Left lung (tissue), 10 donors: Measurements from ENCODE around the gene TIAL1. TPM values are rescaled to one million over a fixed set of nuclear protein-coding genes. Genes with fewer than 3 reads are reported as not detected.

ENCODE experiments used
- ATAC-seq: fragments of 200-7000 bp; cut with Tn5 transposase; one replicate; pipeline ENCODE4 v1.9.1; 2020; ENCODE audit warnings: moderate library complexity
- DNase-seq, 4 donors: peaks; one replicate each; pipeline ENCODE4 v3.0.0-alpha.2; 2013 to 2020
- H3K27ac ChIP-seq, 2 donors: fragments of 200-600 bp; sonication (generic) in 1 of 2; one replicate each; pipeline versions ENCODE4 v1.5.0 to v1.8.0; 2020 to 2021
- H3K27me3 ChIP-seq, 2 donors: fragments of 200-600 bp; sonication (generic) in 1 of 2; one replicate each; pipeline versions ENCODE4 v1.5.0 to v1.8.0; 2020 to 2021
- H3K36me3 ChIP-seq, 2 donors: fragments of 200-600 bp; sonication (generic) in 1 of 2; one replicate each; pipeline versions ENCODE4 v1.5.0 to v1.8.0; 2020 to 2021
- H3K4me1 ChIP-seq, 2 donors: fragments of 200-600 bp; one replicate each; pipeline ENCODE4 v1.8.0; 2021
- H3K4me3 ChIP-seq, 2 donors: fragments of 200-600 bp; sonication (generic) in 1 of 2; one replicate each; pipeline versions ENCODE4 v1.5.0 to v1.8.0; 2020 to 2021; ENCODE audit warnings: mild to moderate bottlenecking in 1 of 2
- H3K9me3 ChIP-seq, 2 donors: fragments of 200-600 bp; sonication (generic) in 1 of 2; one replicate each; pipeline versions ENCODE4 v1.5.0 to v1.8.0; 2020 to 2021
- CTCF ChIP-seq, 2 donors: fragments of 200-600 bp; sonication (generic) in 1 of 2; IDR thresholded peaks; one replicate each; pipeline versions ENCODE4 v1.5.0 to v1.8.0; 2021; ENCODE audit warnings: antibody characterized with exemption in 2 of 2
- intact Hi-C, 2 donors: fragments of 100-400 bp; cut with DNase I; formaldehyde crosslinking; loops; one replicate each; pipeline versions ENCODE4 v1.11.2 to v1.14.2; 2022
- polyA plus RNA-seq, 6 donors: library from polyadenylated mRNA; unstranded; fragments of 120-200 nt; gene quantifications; one replicate each; pipeline ENCODE4 v1.2.1, GENCODE V29; 2013; ENCODE audit not compliant: insufficient read length in 6 of 6
- total RNA-seq, 2 donors: library from RNA; stranded (reverse); fragmentation: NEBNext Ultra II Directional; extraction: Animal tissue kit (Norgen Biotek cat#: 25700); gene quantifications; one replicate each; pipeline ENCODE4 v1.2.1, GENCODE V29; 2021
- donor health status: DM: no; HTN: yes; CAD: no.
- donor health status: DM: no; HTN: no; CAD: no.

Gene TIAL1
- total and polyA plus RNA-seq, 8 donors: 101 to 214 (median 198) TPM

- no peaks in the 10 kb centered on the region for H3K36me3 ChIP-seq
- ATAC-seq (no peak), DNase-seq (no peak)
- no peak overlapping the region for H3K4me3 ChIP-seq
- no peak overlapping the region for H3K27ac ChIP-seq
- peaks cover 7 to 47% of the 10 kb centered on the region in 2 donors for H3K27me3 ChIP-seq
- H3K9me3 ChIP-seq: no peaks in the 10 kb centered on the region
- intact Hi-C loops: no loop called here
- peaks cover 0 to 36% of the 10 kb centered on the region in 2 donors for H3K4me1 ChIP-seq
- TF ChIP-seq CTCF (IDR thresholded peaks at IDR 0.05): no peak
These were observed 56.7 kb downstream of the TIAL1 start for GRCh38 chr10:119540038-119540437.

GRCh38 chr10:119539359-119539825 lies 57.4 kb downstream of the TIAL1 start:
- DNase-seq (no peak), ATAC-seq (no peak)
- Histone ChIP-seq H3K27me3 (peaks cover 7 to 41% of the 10 kb centered on the region in 2 donors), H3K9me3 (no peaks in the 10 kb centered on the region), H3K4me1 (peaks cover 0 to 36% of the 10 kb centered on the region in 2 donors), H3K27ac (no peak overlapping the region), H3K4me3 (no peak overlapping the region), H3K36me3 (no peaks in the 10 kb centered on the region)
- no peak for TF ChIP-seq CTCF (IDR thresholded peaks at IDR 0.05)
- intact Hi-C loops: no loop called here

GRCh38 chr10:119538632-119539358 lies 58.0 kb downstream of the TIAL1 start:
- TF ChIP-seq CTCF (IDR thresholded peaks at IDR 0.05): no peak

GRCh38 chr10:119537953-119538630 lies 58.7 kb downstream of the TIAL1 start:
- H3K9me3 ChIP-seq: no peaks in the 10 kb centered on the region
- no peak for TF ChIP-seq CTCF (IDR thresholded peaks at IDR 0.05)
- H3K27ac ChIP-seq: no peak overlapping the region
- no peaks in the 10 kb centered on the region for H3K36me3 ChIP-seq
- no peak overlapping the region for H3K4me3 ChIP-seq
- peaks cover 0 to 33% of the 10 kb centered on the region in 2 donors for H3K4me1 ChIP-seq
- H3K27me3 ChIP-seq: peaks cover 7 to 28% of the 10 kb centered on the region in 2 donors
- DNase-seq (no peak), ATAC-seq (no peak)
- intact Hi-C loops: no loop called here

More at GRCh38 chr10:119538632-119539358, 58.0 kb downstream of the TIAL1 start:
- H3K9me3 ChIP-seq: no peaks in the 10 kb centered on the region
- DNase-seq: no peak
- H3K4me3 ChIP-seq: no peak overlapping the region
- ATAC-seq: no peak
- peaks cover 7 to 35% of the 10 kb centered on the region in 2 donors for H3K27me3 ChIP-seq
- H3K4me1 ChIP-seq: peaks cover 0 to 36% of the 10 kb centered on the region in 2 donors
- no peaks in the 10 kb centered on the region for H3K36me3 ChIP-seq
- H3K27ac ChIP-seq: no peak overlapping the region
- intact Hi-C loops: no loop called here

- H3K9me3 ChIP-seq: no peaks in the 10 kb centered on the region
- TF ChIP-seq CTCF (IDR thresholded peaks at IDR 0.05): no peak
- no peak for DNase-seq
- H3K36me3 ChIP-seq: no peaks in the 10 kb centered on the region
- no peak overlapping the region for H3K27ac ChIP-seq
- no peak overlapping the region for H3K4me3 ChIP-seq
- no peak for ATAC-seq
- H3K4me1 ChIP-seq: peaks cover 0 to 20% of the 10 kb centered on the region in 2 donors
- H3K27me3 ChIP-seq: peaks cover under 1 to 13% of the 10 kb centered on the region in 2 donors
- intact Hi-C loops: no loop called here
These were observed 60.2 kb downstream of the TIAL1 start for GRCh38 chr10:119536508-119537025.
